ENCODE data around the gene LOXL3.
A peak's percentile ranks its signal among the peaks of the same experiment; 100 is the strongest.
"Not testable (repeated sequence)": the region's sequence is repeated elsewhere in the genome, so short reads cannot be mapped to it uniquely, and the experiment has no call there.

The LOXL3 gene

DNA sequence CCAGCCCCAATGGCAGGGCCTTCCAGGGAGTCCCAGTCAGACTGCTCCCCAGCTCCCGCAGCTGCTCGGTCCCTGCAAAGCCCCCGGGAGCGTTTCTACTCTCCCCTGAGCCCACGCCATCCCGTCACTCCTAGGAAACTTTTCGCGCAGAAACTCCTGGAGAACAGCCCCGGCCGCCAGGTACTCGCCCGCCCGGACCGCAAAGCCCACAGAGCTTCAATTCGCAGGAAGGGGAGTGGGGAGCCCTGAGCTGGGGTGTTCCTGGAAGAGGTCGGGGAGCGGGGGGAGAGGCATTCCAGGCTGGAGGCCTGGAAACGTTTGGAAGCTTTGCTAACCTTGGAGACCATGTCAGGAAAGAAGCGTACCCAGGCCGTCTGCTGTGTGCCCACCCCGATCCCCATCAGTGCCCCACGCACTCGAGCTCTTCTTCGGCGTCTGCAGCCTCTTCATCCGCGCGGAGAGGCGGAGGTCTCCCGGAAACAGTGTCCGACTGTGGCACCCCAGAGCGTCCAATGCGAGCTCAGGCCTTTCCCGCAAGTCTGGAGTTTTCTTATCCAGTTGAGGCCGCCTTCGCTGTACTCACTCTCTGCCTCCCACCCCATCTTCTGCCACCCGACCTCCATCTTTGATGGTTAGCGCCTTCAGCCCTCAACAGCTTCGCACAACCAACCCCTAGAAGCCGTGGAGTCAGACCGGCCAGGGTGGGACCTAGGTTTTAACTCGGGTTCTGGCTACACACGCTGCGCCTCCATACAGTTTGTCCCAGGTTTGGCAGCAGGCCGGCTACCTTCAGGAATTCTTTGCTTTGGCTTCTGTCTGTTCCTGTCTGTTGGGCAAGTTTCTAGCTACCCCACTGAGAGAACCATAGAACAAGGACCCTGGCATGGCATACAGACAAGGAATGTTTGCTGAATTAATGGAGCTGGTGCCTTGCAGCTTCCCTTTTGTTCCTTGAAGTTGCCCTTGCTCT, 50.0 kb downstream of the LOXL3 start:
- DNase-seq, result no peak

DNA sequence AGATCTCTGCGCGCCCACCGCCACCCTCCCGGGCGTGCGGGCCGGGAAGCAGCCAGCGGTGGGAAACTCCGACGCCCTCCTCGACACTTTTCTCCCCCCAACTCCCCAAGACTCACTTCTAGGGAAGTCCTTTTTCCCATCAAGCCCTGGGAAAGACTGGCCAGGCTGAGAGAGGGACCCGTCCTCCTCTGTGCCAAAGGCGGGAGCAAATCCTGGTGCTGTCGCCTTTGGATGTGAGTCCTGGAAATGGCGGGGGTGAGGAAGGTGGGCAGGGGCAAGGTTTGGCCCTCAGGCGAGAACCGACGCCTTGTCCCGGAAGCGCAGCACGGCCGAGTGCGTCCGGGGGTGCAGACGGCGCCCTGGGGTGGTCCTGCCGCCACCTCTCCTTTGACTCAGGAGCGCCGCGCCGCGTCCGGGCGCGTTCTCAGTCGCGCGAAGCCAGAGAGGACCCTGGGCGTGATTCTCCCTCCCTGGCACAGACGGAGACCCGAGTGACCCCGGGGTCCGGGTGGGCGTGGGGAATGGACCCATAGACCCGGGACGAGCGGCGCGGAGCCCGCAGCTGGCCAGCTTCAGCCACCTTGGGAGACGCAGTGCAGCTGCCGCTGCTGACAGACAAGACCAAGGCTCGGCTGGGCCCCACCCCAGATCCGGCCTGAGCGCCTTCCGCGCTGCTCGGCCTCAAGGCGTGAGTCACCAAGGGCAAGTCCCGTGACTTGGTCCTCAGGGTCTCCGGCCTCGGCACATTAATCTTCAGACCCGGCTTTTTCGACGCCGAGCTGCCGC, 50.8 kb downstream of the LOXL3 start:
- no peak for DNase-seq

DNA sequence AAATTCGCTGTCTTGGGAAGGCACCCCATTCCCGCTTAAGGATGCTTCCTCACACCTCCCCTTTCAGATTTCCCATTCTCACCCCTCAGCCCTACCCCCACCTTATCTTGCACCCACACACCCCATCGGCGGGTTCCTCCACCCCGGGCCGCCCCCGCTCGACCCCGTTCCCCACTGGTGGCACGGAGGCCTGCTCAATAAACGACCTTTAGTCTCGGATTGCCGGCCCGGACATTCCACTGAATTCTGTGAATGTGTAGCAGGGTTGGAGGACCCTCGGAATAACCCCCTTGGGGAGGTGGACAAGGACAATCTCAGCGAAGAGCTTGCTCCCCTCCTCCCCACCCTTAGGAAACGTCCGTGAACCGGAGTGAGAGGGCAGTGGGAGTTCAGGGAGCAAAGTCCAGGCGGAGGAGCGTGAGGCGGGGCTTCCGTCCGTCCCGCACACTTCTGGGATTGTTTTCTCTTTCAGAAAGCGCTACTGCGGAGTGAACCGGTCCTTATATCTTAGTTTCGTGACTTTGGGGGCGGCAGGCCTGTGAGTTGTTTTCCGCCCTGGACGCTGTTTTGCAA, 51.5 kb downstream of the LOXL3 start:
- no peak for DNase-seq

DNA sequence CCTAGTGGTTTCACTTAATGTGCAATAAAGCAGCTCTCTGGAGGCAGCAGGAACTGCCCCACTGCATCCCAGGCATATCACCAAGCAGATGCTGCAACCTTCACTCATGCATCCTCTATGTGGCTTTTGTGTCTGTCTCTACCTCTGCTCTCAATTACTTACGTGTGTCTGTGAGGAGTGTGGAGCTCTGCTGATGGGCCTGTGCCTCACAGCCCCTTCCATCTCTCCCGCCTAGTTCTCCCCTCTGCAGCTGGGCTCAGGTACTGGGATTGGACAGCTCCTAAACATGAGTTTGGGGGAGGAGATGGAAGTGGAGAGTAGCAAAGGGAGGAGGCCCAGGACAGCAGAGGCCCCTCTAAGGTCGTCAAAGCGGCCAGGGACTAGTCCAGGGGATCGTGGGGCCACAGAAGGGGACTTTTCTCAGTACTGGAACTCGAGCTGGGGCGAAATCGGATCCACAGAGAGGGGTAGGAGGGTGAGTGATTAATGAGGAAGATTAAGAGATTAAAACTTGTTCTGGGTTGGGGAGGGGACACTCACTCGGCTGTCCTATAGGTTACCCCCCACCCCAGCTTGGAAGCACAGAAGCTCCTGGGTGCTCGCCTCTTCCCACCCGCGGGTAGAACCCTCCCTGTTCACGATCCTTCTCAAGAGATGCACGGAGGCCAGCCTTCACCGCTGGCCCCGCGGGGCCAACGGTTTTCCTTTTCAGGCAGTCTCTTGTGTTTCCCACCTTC, 52.2 kb downstream of the LOXL3 start:
- DNase-seq, result no peak

DNA sequence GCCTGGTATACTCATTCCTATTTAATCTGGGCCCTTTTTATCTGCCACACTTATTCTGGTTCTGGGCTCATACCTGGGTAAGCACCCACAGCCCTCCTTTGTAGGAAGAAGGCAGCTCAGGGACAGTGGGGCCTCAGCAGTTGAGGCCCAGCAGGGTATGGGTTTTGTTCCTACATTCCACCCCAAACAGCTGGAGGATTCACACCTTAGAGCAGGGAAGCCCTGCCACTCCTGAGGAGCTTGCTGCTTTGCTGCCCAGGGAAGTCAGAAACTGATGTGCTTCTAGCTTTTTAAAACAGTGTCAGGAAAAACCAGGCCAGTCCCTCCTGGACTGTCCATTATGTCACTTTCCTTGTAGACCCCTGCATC, 53.2 kb downstream of the LOXL3 start:
- DNase-seq, result no peak

DNA sequence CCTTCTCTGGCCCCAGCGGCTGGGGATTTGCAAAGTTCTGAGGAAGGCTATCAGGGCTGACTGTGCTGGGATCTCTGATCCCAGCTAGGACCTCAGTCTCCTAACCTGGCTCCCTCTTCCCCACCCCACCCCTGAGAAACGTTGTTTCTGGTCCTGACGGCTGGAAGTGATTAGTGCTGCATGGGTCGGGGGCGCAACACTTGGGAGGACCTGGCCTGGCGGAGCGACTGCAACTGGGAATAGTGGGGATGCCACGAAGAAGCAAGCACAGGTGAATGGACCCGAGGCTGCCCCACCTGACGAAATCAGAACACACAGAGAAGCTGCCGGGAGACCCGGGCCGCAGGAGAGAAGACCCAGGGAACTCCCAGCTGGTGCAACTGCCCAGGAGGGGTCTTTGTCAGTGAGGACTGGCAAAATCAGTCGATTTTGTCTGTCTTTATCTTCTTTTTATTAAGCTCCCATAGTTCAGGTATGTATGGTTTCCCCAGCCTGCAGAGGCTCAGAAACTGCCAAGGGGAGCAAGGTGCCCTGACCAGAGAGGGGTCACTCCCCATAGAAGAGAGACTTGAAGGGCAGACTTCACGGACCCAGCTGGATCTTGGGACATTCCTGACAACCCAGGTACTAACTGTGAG, 53.7 kb downstream of the LOXL3 start:
- DNase-seq, result no peak

DNA sequence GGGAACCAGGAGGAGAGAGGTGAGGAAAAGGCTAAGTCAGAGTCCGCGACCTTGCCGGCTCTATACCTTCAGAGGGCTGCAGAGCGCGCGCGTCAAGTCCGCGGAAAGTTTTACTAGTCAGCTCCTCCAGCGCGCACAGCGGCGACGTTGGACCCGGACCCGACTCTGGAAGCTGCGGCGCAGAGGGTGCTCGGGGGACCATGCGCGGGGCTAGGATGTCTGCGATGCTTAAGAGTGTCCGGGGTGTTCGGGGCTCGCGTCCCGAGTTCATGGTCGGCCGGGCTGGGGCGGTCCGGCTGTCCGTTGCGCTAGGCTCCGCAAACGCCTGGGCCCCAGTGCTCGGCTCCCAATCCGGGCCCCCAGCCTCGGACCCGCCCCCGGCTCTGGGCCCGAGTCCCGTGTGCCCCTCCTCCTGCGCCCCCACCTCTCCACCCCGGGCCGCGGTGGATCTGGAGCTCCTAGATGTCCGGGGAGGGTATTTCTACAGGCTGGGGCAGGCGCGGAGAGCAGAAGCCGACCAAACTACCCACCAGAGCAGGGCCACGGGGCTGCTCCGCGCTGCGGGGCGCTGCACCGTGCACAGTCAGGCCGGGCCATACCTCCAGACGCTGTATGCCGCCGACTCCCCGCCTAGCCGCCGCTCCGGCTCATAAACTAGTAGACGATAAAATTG, 54.3 kb downstream of the LOXL3 start, which contains the start of gene LBX2:
Gene LBX2 (minus strand): TSS at position 337 of the 673 bp plus-strand sequence. CDS start 66 bp downstream, at position 271.
- DNase-seq, result peak; percentile 24

DNA sequence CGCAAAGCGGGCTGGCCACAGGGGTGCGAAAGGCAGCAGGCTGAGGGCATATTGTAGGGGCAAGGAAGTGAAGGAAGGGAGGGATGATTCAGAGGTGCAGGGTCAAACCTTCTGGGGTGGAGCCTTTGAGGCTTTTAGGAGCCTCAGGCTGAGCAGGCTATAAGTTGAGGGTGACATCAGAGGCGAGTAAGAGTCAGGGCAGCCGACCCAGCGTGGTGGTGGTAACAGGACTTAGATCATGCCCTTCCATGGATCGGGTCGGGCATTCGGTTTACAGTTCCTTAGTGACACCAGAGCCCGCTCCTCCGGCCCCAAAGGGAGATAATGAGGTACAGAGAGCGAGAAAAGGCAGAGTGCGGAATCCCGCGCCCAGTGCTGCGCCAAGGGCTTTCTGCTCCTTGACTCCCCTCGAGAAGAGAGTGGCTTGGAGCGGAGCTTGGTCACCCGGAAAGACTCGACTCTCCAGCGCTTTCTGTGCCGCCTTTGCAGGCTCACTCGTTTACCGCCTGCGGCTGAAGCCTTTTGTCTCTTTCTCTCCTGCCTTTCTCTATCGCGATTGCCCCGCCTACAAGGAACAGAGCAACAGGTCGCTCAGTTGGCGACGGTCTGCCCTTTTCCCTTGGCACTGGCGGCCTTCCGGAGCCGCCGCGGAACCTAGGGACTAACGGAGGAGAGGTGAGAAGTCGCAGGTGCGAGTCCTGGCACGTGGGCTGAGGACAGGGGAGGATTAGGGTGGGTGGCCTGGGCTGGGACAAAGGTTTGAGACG, 55.1 kb downstream of the LOXL3 start:
- DNase-seq, result no peak

DNA sequence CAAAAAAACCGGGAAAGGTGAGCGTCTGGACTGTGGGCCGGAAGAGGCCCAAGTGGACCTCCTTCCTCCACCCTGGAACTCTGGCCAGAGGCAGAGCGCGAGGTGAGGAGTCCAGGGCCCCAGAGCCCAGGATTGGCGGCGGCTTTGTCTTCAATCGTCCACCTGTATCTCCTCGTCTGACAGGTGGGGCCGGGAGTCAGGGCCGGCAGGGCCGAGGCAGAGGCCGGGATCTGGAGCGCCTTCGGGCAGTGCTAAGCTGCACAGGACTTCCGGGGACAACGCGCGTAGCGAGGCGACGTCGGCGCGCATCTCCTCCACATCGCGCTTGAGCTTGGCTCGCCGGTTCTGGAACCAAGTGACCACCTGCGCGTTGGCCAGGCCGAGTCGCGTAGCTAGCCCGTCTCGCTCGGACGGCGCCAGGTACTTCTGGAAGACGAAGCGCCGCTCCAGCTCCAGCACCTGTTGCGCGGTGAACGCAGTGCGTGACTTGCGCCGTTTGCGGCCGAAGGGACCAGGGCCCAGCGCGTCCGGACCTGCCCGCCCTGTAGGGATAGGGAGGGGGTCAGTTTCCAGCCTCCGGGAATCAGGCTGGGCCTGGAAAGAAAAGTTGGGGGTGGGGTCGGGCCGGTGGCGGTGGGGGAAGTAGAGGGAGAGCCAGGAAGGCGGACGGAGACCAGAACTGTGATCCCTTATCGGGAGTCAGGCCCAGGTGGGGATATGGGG, 55.8 kb downstream of the LOXL3 start:
- no peak for DNase-seq

DNA sequence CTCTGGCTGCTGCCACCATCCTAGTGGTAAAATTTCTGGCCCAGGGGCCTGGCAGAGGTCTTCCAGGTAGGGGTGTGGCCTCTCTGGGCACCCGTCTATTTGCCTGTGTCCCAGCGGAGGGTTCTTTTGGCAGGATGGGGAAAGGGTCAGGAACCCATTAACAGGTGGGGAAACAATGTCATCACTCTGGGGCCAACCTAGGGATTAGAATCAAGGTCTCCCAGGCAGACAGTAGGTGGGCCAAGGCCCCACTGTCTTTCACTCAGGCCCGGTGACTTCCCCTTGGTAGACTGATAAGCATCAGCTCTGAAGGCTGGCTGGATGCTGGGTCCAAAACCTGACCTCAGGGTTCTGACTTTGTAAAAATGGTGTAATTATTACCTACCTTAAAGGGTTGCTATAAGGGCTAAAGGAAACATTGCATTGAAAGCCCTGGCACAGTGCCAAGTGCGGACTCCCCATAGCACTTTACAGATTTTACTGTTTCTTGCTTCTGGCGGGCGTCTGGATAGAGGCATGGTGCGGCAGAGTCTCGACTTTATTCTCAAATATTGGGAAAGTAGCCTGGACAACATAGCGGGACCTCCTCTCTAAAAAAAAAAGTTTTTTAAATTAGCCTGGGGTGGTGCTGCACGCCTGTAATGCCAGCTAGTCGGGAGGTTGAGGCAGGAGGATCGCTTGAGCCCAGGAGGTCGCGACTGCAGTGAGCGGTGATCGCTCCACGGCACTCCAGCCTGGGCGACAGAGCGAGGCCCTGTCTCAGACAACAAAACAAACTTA, 56.6 kb downstream of the LOXL3 start:
- DNase-seq, result no peak

DNA sequence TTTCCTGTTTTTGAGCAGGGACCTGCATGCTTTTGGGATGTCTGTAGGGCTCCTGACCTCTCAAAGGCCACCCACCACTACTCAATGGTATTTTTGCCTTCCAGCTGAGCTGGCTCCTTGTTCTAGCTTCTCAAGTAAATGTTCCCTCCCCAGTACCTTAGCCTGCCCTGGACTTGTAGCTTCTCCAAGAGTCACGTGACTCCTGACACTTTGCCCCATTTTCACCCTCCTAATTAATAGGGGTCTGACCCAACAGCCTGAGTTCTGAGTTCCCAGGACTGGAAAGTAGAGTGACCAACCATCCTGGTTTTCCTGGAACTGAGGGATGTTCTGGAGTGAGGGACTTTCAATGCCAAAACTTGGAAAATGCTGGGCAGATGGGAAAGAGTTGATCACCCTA, 58.3 kb downstream of the LOXL3 start:
- no peak for DNase-seq

DNA sequence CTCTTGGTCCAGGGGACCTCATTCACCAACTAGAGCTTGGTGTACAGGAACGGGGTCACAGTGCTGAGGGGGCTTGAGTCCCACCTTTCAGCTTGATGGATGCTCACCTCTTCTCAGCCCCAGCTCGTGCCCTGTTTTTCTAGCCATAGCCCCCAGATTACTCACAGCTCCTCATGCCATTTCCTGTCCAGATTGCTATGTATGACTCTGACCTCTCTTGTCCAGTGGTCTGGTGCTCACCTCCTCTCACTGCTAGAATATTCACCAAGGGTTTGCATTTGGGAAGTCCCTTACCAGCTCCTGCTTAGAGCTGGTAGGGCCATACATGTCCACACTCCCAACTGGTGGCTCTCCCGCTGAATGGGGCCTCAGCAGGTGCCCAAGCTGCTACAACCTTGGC, 60.2 kb downstream of the LOXL3 start:
- DNase-seq, result no peak

DNA sequence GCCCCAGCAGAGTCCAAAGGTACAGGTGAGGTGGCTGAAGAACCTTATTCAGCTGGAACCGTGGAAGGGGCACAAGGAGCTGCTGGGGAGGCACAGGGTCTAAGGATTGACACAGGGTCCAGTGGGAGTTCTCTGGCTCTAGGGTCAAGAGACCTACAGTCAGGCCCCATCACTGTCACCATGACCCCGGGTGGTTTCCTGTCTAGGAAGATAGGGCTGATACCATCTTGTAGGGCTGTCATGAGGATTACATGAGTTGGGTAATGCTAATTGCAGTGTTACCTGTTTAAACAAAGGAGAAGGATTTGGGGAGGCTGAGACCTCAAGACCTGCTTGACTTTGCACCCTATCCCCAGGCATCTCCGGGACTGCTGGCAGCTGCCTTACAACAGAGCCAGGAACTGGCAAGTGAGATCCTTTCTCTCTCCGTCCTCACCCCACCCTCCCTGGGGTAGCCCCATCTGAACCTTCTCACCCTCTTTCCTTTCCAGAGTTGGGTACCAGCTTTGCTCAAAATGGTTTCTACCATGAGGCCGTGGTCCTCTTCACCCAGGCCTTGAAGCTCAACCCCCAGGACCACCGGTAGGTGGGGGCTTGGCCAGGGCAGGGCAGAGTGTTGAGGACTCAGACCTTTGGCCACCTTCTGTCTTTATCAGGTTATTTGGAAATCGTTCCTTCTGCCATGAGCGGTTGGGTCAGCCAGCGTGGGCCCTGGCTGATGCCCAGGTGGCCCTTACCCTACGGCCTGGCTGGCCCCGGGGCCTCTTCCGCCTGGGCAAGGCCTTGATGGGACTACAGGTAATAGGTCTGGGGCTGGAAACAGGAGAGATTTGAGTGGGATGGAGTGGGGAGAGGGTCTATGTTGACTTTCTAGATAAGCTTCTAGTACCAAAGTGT, 61.8 kb downstream of the LOXL3 start:
- DNase-seq, result no peak

DNA sequence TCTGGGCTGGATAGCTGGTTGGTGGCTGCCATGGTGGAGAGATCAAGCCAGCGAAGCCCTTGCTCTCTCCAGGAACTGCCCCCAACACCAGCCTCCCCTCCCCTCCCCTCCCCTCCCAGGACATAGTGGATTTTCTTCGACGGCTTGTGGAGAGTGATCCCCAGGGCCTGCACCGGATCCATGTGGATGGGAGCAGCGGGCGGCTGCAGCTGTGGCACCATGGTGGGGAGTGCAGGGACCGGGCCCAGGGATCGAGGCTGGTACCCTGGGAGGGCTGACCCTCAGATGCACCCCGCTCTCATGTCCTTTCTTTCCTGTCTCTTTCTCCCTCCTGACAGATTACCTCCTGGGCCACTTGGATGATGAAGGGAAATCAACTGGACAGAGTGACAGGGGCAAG, 63.8 kb downstream of the LOXL3 start:
- no peak for DNase-seq

DNA sequence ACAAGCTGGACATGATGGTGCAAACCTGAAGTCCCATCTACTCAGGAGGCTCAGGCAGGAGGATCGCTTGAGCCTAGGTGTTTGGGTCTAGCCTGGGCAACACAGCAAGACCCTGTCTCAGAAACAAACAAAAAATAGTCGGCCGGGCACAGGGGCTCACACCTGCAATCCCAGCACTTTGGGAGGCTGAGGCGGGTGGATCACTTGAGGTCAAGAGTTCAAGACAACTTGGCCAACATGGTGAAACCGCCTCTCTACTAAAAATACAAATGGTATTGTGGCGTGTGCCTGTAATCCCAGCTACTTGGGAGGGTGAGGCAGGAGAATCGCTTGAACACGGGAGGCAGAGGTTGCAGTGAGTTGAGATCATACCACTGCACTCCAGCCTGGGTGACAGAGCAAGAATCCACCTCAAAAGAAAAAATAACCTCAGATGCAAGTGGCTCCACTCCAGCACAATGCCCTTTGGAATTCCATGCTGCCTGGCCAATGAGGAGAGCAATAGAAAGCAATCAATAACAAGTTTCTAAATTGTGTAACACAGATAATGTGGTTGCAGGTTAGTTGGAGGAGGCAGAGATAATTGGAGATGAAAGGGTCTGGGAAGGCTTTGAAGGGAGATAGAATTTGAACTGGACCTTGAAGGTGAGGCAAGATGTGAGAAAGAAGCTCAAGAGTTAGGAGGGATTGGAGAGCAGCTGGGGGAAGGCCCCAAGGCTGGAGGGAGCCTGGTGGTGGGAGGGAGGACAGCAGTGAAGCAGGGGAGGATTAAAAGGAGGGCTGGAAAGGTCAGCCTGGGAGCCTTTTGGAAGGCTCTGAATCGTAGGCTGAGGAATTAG, 64.9 kb downstream of the LOXL3 start:
- no peak for DNase-seq

DNA sequence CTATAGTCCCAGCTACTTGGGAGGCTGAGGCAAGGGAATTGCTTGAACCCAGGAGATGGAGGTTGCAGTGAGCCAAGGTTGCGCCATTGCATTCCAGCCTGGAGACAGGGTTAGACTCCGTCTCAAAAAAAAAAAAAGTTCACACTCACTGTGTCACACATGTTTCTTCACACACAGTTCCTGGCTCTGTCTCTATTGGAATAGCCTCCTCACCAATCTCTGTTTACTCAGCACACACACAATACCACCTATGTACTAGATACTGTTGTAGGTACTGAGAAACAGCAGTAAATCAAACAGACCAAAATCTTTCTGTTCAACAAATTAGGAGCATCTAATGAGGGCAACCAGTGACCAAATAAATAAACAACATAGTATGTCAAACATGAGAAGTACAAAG, 67.6 kb downstream of the LOXL3 start:
- no peak for DNase-seq

DNA sequence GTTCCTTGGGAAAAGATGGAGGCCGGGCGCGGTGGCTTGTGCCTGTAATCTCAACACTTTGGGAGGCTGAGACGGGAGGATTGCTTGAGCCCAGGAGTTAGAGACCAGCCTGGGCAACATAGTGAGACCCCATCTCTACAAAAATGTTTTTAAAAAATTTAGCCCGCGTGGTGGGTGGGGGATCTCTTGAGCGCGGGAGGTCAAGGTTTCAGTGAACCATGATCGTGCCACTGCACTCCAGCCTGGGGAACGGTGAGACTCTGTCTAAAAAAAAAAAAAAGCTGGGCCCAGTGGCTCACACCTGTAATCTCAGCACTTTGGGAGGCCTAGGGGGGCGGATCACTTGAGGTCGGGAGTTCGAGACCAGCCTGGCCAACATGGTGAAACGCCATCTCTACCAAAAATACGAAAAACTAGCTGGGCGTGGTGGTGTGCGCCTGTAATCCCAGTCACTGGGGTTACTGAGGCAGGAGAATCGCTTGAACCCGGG, 70.0 kb downstream of the LOXL3 start:
- DNase-seq, result not testable (repeated sequence)

All from KG1 (cell line).